Measurements from ENCODE around the gene ASAH2B.

The ASAH2B gene

DNA sequence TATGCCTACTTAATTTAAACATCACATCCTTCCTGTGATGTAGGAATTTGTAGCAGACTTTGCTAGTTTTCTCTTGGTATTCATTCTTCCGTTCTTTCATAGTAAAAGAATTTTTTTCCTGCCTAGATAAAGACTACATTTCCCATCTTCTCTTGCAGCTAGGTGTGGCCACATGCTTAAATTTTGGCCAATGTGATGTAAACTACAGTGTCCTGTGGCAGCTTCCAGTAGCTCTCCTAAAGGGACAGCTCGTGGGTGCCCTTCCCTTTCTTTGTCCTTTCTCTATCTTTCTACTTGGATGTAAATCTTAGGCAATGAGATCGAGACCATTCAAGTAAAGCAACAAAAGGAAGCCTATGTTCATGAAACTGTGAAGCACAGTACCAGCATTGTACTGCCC, 58.6 kb downstream of the ASAH2B start:
- no peak for DNase-seq (ENCODE audit: low read depth)

DNA sequence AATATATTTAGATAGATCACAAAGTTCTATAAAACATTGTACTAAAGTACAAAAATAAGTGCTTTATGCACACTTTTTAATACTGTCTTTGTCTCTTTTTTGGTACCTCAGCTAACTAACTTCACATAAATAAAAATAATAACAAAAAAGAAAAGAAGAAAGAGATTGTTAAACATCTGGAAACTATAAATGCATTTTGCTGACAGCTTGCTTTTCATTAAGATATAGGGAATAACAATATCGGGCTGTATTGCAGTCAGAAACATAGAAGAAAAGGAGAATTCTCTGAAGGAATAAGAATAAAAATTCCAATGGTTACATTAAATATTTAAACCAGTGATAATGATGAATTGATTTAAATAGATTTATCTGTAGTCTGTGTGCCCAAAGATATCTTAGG, 59.9 kb downstream of the ASAH2B start:
- DNase-seq (ENCODE audit: low read depth), result no peak

DNA sequence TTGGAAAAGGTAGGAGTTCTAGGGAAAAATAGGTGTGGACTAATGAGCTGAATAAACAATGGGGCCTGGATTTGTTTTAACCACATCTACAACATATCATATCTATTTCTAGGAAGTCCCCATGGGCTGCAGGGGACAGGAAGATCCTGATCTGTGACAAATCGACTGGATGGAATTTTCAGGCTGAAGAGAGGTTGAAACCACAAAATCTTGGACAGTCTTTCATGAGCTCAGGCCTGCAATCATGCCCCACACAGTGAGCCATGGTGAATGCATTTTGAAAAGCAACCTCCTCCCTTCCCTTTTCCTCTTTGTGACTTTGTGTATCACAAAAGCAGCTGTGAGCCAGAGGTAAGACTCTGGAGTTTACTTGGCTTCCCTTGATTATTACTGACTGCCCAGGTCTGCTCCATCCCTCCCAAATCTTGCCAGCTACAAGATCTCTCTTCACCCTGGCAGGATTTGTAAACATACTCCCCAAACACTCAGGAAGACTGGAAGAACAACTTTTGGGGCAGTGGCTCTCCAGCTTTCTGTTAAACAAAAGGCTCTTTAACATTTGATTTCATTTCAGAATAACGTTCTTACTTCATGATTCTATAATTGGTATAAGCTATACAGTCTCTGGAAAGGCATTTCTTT, 66.4 kb downstream of the ASAH2B start:
- no peak for DNase-seq (ENCODE audit: low read depth)

DNA sequence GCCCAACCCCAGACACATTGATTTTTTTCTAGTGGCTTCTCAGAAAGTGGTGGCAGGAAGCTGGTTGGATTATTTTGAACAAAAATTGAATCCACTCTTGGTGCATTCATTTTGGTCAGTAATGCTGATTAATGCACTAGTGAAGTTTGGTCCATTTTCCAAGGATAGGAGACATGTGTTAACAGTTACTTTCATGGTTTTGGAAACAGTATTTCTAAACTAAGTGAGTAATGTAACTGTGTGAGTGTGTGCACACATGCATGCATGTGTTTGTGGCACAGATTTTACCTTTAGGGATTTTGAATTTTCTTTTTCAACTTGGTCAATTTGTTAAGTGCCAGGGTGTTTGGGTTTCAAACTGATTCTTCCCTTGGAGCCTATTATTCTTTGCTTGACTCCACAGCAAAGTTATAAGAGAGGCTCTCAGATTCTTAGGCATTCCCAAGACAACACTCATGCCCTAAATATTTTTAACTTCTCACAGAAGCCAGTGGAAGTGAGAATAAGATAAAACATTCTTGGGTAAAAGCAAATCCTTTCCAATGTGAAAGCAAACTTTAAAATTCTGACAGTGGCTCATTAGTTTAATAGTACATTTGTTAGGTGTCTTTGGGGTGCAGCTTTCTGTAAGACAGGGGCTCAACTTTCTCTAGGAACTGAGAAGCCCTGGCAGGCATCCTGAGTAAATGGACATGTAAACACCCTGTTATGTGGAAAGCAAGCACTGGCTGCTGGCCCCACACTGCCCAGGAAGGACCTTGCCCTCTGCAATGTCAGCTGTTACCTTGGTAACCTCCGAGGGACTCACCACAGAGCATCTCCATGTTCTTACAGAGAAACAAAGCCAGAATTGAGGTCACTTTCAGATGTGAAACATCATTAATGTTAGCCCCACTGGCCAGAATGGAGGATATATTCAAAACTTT, 68.4 kb downstream of the ASAH2B start:
- DNase-seq (ENCODE audit: low read depth), result no peak
